Small intestine (tissue), 7 donors: ENCODE measurements around the gene OSTF1. TPM values are rescaled to one million over a fixed set of nuclear protein-coding genes. Genes with fewer than 3 reads are reported as not detected.

ENCODE experiments used
- DNase-seq, 2 donors: peaks; one replicate each; pipeline versions ENCODE4 v3.0.0 to v3.0.0-alpha.2; 2013
- FAIRE-seq: peaks from 2 replicates; lab custom pipeline; 2012; peaks lifted over from hg19 to GRCh38; lab: Jason Lieb, UNC
- H3K27ac ChIP-seq, 3 donors: one replicate each; pipeline ENCODE4 v1.5.1; 2013; ENCODE audit warnings: low read length in 2 of 3, mild to moderate bottlenecking in 2 of 3, control low read depth in 1 of 3, inconsistent platforms in 1 of 3, low read depth in 1 of 3, moderate library complexity in 1 of 3
- H3K27me3 ChIP-seq, 3 donors: one replicate each; pipeline ENCODE4 v1.6.1; 2013; ENCODE audit warnings: low read length in 3 of 3, inconsistent platforms in 1 of 3; ENCODE audit not compliant: control insufficient read depth in 3 of 3, insufficient read depth in 3 of 3
- H3K36me3 ChIP-seq, 3 donors: one replicate each; pipeline ENCODE4 v1.6.1; 2013; ENCODE audit warnings: low read length in 3 of 3, inconsistent platforms in 1 of 3, low read depth in 1 of 3, mild to moderate bottlenecking in 1 of 3, moderate library complexity in 1 of 3; ENCODE audit not compliant: control insufficient read depth in 3 of 3, insufficient read depth in 2 of 3
- H3K4me1 ChIP-seq, 3 donors: one replicate each; pipeline ENCODE4 v1.6.1; 2013; ENCODE audit warnings: low read length in 2 of 3, inconsistent platforms in 1 of 3, low read depth in 1 of 3, mild to moderate bottlenecking in 1 of 3, moderate library complexity in 1 of 3; ENCODE audit not compliant: control insufficient read depth in 3 of 3, insufficient read depth in 2 of 3
- H3K4me3 ChIP-seq, 3 donors: one replicate each; pipeline ENCODE4 v1.5.1; 2013; ENCODE audit warnings: low read length in 3 of 3, control low read depth in 1 of 3, inconsistent platforms in 1 of 3, low read depth in 1 of 3, mild to moderate bottlenecking in 1 of 3, moderate library complexity in 1 of 3
- H3K9me3 ChIP-seq, 2 donors: one replicate each; pipeline ENCODE4 v1.6.1; 2013; ENCODE audit warnings: low read depth in 1 of 2, low read length in 1 of 2; ENCODE audit not compliant: control insufficient read depth in 2 of 2, insufficient read depth in 1 of 2
- WGBS, 3 donors: extraction: QIAGEN DNeasy Blood & Tissue Kit; methylation state at CpG; one replicate each; pipeline ENCODE4 v1.1.7; 2013; 5-methylcytosine and 5-hydroxymethylcytosine counted together
- polyA plus RNA-seq, 4 donors: library from polyadenylated mRNA; stranded (reverse) in 3 of 4; unstranded in 1 of 4; fragments of 200-250 nt in 3 of 4; fragments of 120-200 nt in 1 of 4; gene quantifications; one replicate each; pipeline versions ENCODE4 v1.2.1 to v1.2.3, GENCODE V29; 2013
- donor health status: healthy with polysubstance abuse.
- donor health status: control.
- donor health status: control.
- donor health status: Bipolar disorder and iron deficiency.
- donor health status: healthy.

OSTF1 gene
- polyA plus RNA-seq, 4 donors = 37.0 to 48.9 (median 43.5) TPM

GRCh38 chr9:75131700-75132099 is 43.4 kb downstream of the OSTF1 start:
- no peaks in the 10 kb centered on the region for H3K27me3 ChIP-seq
- H3K4me1 ChIP-seq = no peaks in the 10 kb centered on the region
- WGBS, 3 donors = 95 to 97% (median 96%) methylated on average over 3 of the region's 3 CpGs
- no peak overlapping the region for H3K27ac ChIP-seq
- no peaks in the 10 kb centered on the region for H3K9me3 ChIP-seq
- peaks cover 11 to 20% (median 12%) of the 10 kb centered on the region in 3 donors for H3K36me3 ChIP-seq
- no peak for DNase-seq
- FAIRE-seq = no peak
- H3K4me3 ChIP-seq = no peak overlapping the region

GRCh38 chr9:75132244-75132643 is 43.9 kb downstream of the OSTF1 start:
- Histone ChIP-seq H3K4me3 (no peak overlapping the region), H3K9me3 (no peaks in the 10 kb centered on the region), H3K27ac (no peak overlapping the region), H3K4me1 (no peaks in the 10 kb centered on the region), H3K36me3 (peaks cover 11 to 21% (median 15%) of the 10 kb centered on the region in 3 donors), H3K27me3 (no peaks in the 10 kb centered on the region)
- DNase-seq = no peak
- FAIRE-seq = no peak
- WGBS, 3 donors = 90 to 96% (median 91%) methylated on average over 4 of the region's 4 CpGs

- 84 to 88% (median 84%) methylated on average over 3 of the region's 3 CpGs for WGBS, 3 donors
- no peaks in the 10 kb centered on the region for H3K27me3 ChIP-seq
- FAIRE-seq (no peak), DNase-seq (no peak)
- H3K4me3 ChIP-seq = no peak overlapping the region
- no peaks in the 10 kb centered on the region for H3K9me3 ChIP-seq
- no peak overlapping the region for H3K27ac ChIP-seq
- H3K36me3 ChIP-seq = peaks cover 13 to 21% (median 15%) of the 10 kb centered on the region in 3 donors
- H3K4me1 ChIP-seq = no peaks in the 10 kb centered on the region
These were observed 45.1 kb downstream of the OSTF1 start for GRCh38 chr9:75133396-75133795.

- WGBS, 3 donors = 65 to 91% (median 87%) methylated on average over 2 of the region's 2 CpGs
- DNase-seq (no peak), FAIRE-seq (no peak)
- H3K9me3 ChIP-seq = no peaks in the 10 kb centered on the region
- no peak overlapping the region for H3K4me3 ChIP-seq
- no peaks in the 10 kb centered on the region for H3K4me1 ChIP-seq
- H3K36me3 ChIP-seq = peaks cover 11 to 26% (median 15%) of the 10 kb centered on the region in 3 donors
- no peak overlapping the region for H3K27ac ChIP-seq
- H3K27me3 ChIP-seq = no peaks in the 10 kb centered on the region
These were observed 46.2 kb downstream of the OSTF1 start for GRCh38 chr9:75134495-75134894.

- peaks cover 8 to 30% (median 15%) of the 10 kb centered on the region in 3 donors for H3K36me3 ChIP-seq
- no peak for FAIRE-seq
- 68 to 80% (median 70%) methylated on average over 1 of the region's 1 CpG for WGBS, 3 donors
These were observed 50.1 kb downstream of the OSTF1 start for GRCh38 chr9:75138260-75139040.

GRCh38 chr9:75139201-75139600 is 50.9 kb downstream of the OSTF1 start:
- H3K4me1 ChIP-seq = no peaks in the 10 kb centered on the region
- 78 to 86% (median 78%) methylated on average over 7 of the region's 7 CpGs for WGBS, 3 donors
- no peak for DNase-seq
- peaks cover 8 to 32% (median 17%) of the 10 kb centered on the region in 3 donors for H3K36me3 ChIP-seq
- no peak for FAIRE-seq
- H3K27ac ChIP-seq = no peak overlapping the region
- no peak overlapping the region for H3K4me3 ChIP-seq
- no peaks in the 10 kb centered on the region for H3K27me3 ChIP-seq
- H3K9me3 ChIP-seq = peaks cover 0 to 3% of the 10 kb centered on the region in 2 donors

More at GRCh38 chr9:75138260-75139040, 50.1 kb downstream of the OSTF1 start:
- Histone ChIP-seq H3K27me3 (no peaks in the 10 kb centered on the region), H3K4me3 (no peak overlapping the region), H3K4me1 (no peaks in the 10 kb centered on the region), H3K9me3 (no peaks in the 10 kb centered on the region), H3K27ac (peak overlapping the region in 1 of 3 donors; percentile 34)
- no peak for DNase-seq

- H3K4me3 ChIP-seq = no peak overlapping the region
- H3K27ac ChIP-seq = no peak overlapping the region
- peaks cover 5 to 32% (median 14%) of the 10 kb centered on the region in 3 donors for H3K36me3 ChIP-seq
- H3K9me3 ChIP-seq = peaks cover 0 to 5% of the 10 kb centered on the region in 2 donors
- WGBS, 3 donors = 93 to 98% (median 93%) methylated on average over 3 of the region's 3 CpGs
- H3K27me3 ChIP-seq = no peaks in the 10 kb centered on the region
- H3K4me1 ChIP-seq = no peaks in the 10 kb centered on the region
- FAIRE-seq = no peak
- no peak for DNase-seq
These were observed 51.9 kb downstream of the OSTF1 start for GRCh38 chr9:75140261-75140660.

- peaks cover 3 to 21% (median 13%) of the 10 kb centered on the region in 3 donors for H3K36me3 ChIP-seq
- DNase-seq (peak in 1 of 2 donors; percentile 19), FAIRE-seq (no peak)
- H3K9me3 ChIP-seq = peaks cover 0 to 5% of the 10 kb centered on the region in 2 donors
- H3K27ac ChIP-seq = peak overlapping the region in 2 of 3 donors; percentile 28 to 33
- no peak overlapping the region for H3K4me3 ChIP-seq
- 41 to 83% (median 63%) methylated on average over 2 of the region's 2 CpGs for WGBS, 3 donors
- no peaks in the 10 kb centered on the region for H3K4me1 ChIP-seq
- no peaks in the 10 kb centered on the region for H3K27me3 ChIP-seq
These were observed 53.9 kb downstream of the OSTF1 start for GRCh38 chr9:75142202-75142601.
